ENCODE measurements around the gene C10orf105.

C10orf105 gene

GRCh38 chr10:71690094-71690720, 29.4 kb downstream of the C10orf105 start:
- no peaks in the 10 kb centered on the region for H3K36me3 ChIP-seq (ENCODE audit: insufficient read depth, insufficient read length, low read length)
- H3K4me3 ChIP-seq (ENCODE audit: insufficient read length, low read depth), result no peak overlapping the region
- peaks cover 2% of the 10 kb centered on the region for H3K4me1 ChIP-seq (ENCODE audit: insufficient read depth, insufficient read length)
- H3K27me3 ChIP-seq (ENCODE audit: insufficient read depth, insufficient read length), result no peaks in the 10 kb centered on the region
- TF ChIP-seq ZNF274 (IDR thresholded peaks at IDR 0.05; ENCODE audit: low read depth, low read length), result no peak
- TF ChIP-seq YY1 (IDR thresholded peaks at IDR 0.05; ENCODE audit: insufficient read depth, insufficient read length), result no peak
- TF ChIP-seq SUZ12 (IDR thresholded peaks at IDR 0.05; ENCODE audit: extremely low read depth, insufficient read depth, insufficient read length), result no peak
- H3K9ac ChIP-seq (ENCODE audit: insufficient read length, low read depth), result no peak overlapping the region
- DNase-seq (ENCODE audit: low read depth, low spot score), result no peak
- H3K9me3 ChIP-seq (ENCODE audit: insufficient read depth, low read length), result no peaks in the 10 kb centered on the region

GRCh38 chr10:71688256-71688655, 31.3 kb downstream of the C10orf105 start:
- H3K4me1 ChIP-seq (ENCODE audit: insufficient read depth, insufficient read length), result peaks cover 2% of the 10 kb centered on the region
- no peak overlapping the region for H3K9ac ChIP-seq (ENCODE audit: insufficient read length, low read depth)
- no peak for DNase-seq (ENCODE audit: low read depth, low spot score)
- TF ChIP-seq SUZ12 (IDR thresholded peaks at IDR 0.05; ENCODE audit: extremely low read depth, insufficient read depth, insufficient read length) (no peak), YY1 (IDR thresholded peaks at IDR 0.05; ENCODE audit: insufficient read depth, insufficient read length) (no peak), ZNF274 (IDR thresholded peaks at IDR 0.05; ENCODE audit: low read depth, low read length) (no peak)
- no peaks in the 10 kb centered on the region for H3K9me3 ChIP-seq (ENCODE audit: insufficient read depth, low read length)
- H3K4me3 ChIP-seq (ENCODE audit: insufficient read length, low read depth), result no peak overlapping the region
- H3K36me3 ChIP-seq (ENCODE audit: insufficient read depth, insufficient read length, low read length), result no peaks in the 10 kb centered on the region
- H3K27me3 ChIP-seq (ENCODE audit: insufficient read depth, insufficient read length), result no peaks in the 10 kb centered on the region

- TF ChIP-seq SUZ12 (IDR thresholded peaks at IDR 0.05; ENCODE audit: extremely low read depth, insufficient read depth, insufficient read length), result no peak
- TF ChIP-seq ZNF274 (IDR thresholded peaks at IDR 0.05; ENCODE audit: low read depth, low read length), result no peak
- no peak for TF ChIP-seq YY1 (IDR thresholded peaks at IDR 0.05; ENCODE audit: insufficient read depth, insufficient read length)
- H3K27me3 ChIP-seq (ENCODE audit: insufficient read depth, insufficient read length), result no peaks in the 10 kb centered on the region
Measured at GRCh38 chr10:71687480-71687879, 32.1 kb downstream of the C10orf105 start.

GRCh38 chr10:71687077-71687476, 32.5 kb downstream of the C10orf105 start:
- no peak overlapping the region for H3K9ac ChIP-seq (ENCODE audit: insufficient read length, low read depth)
- TF ChIP-seq YY1 (IDR thresholded peaks at IDR 0.05; ENCODE audit: insufficient read depth, insufficient read length), result no peak
- TF ChIP-seq SUZ12 (IDR thresholded peaks at IDR 0.05; ENCODE audit: extremely low read depth, insufficient read depth, insufficient read length), result no peak
- no peak for TF ChIP-seq ZNF274 (IDR thresholded peaks at IDR 0.05; ENCODE audit: low read depth, low read length)
- peaks cover 5% of the 10 kb centered on the region for H3K4me1 ChIP-seq (ENCODE audit: insufficient read depth, insufficient read length)
- H3K4me3 ChIP-seq (ENCODE audit: insufficient read length, low read depth), result no peak overlapping the region
- H3K36me3 ChIP-seq (ENCODE audit: insufficient read depth, insufficient read length, low read length), result no peaks in the 10 kb centered on the region
- no peaks in the 10 kb centered on the region for H3K9me3 ChIP-seq (ENCODE audit: insufficient read depth, low read length)
- H3K27me3 ChIP-seq (ENCODE audit: insufficient read depth, insufficient read length), result no peaks in the 10 kb centered on the region
- DNase-seq (ENCODE audit: low read depth, low spot score), result no peak

More at GRCh38 chr10:71687480-71687879, 32.1 kb downstream of the C10orf105 start:
- no peaks in the 10 kb centered on the region for H3K36me3 ChIP-seq (ENCODE audit: insufficient read depth, insufficient read length, low read length)
- no peak overlapping the region for H3K9ac ChIP-seq (ENCODE audit: insufficient read length, low read depth)
- DNase-seq (ENCODE audit: low read depth, low spot score), result no peak
- H3K4me1 ChIP-seq (ENCODE audit: insufficient read depth, insufficient read length), result peaks cover 3% of the 10 kb centered on the region
- H3K9me3 ChIP-seq (ENCODE audit: insufficient read depth, low read length), result no peaks in the 10 kb centered on the region
- H3K4me3 ChIP-seq (ENCODE audit: insufficient read length, low read depth), result no peak overlapping the region

GRCh38 chr10:71685554-71686232, 33.9 kb downstream of the C10orf105 start:
- TF ChIP-seq ZNF274 (IDR thresholded peaks at IDR 0.05; ENCODE audit: low read depth, low read length) (no peak), SUZ12 (IDR thresholded peaks at IDR 0.05; ENCODE audit: extremely low read depth, insufficient read depth, insufficient read length) (no peak), YY1 (IDR thresholded peaks at IDR 0.05; ENCODE audit: insufficient read depth, insufficient read length) (no peak)
- H3K9me3 ChIP-seq (ENCODE audit: insufficient read depth, low read length), result no peaks in the 10 kb centered on the region
- no peak overlapping the region for H3K9ac ChIP-seq (ENCODE audit: insufficient read length, low read depth)
- H3K4me3 ChIP-seq (ENCODE audit: insufficient read length, low read depth), result no peak overlapping the region
- DNase-seq (ENCODE audit: low read depth, low spot score), result no peak
- H3K36me3 ChIP-seq (ENCODE audit: insufficient read depth, insufficient read length, low read length), result no peaks in the 10 kb centered on the region
- no peaks in the 10 kb centered on the region for H3K27me3 ChIP-seq (ENCODE audit: insufficient read depth, insufficient read length)
- peaks cover 5% of the 10 kb centered on the region for H3K4me1 ChIP-seq (ENCODE audit: insufficient read depth, insufficient read length)

GRCh38 chr10:71684356-71685173, 35.0 kb downstream of the C10orf105 start:
- Histone ChIP-seq H3K9ac (ENCODE audit: insufficient read length, low read depth) (no peak overlapping the region), H3K9me3 (ENCODE audit: insufficient read depth, low read length) (no peaks in the 10 kb centered on the region), H3K4me3 (ENCODE audit: insufficient read length, low read depth) (no peak overlapping the region), H3K36me3 (ENCODE audit: insufficient read depth, insufficient read length, low read length) (no peaks in the 10 kb centered on the region), H3K4me1 (ENCODE audit: insufficient read depth, insufficient read length) (peaks cover 9% of the 10 kb centered on the region), H3K27me3 (ENCODE audit: insufficient read depth, insufficient read length) (no peaks in the 10 kb centered on the region)
- no peak for TF ChIP-seq ZNF274 (IDR thresholded peaks at IDR 0.05; ENCODE audit: low read depth, low read length)
- TF ChIP-seq SUZ12 (IDR thresholded peaks at IDR 0.05; ENCODE audit: extremely low read depth, insufficient read depth, insufficient read length), result no peak
- no peak for TF ChIP-seq YY1 (IDR thresholded peaks at IDR 0.05; ENCODE audit: insufficient read depth, insufficient read length)
- DNase-seq (ENCODE audit: low read depth, low spot score), result no peak

- H3K36me3 ChIP-seq (ENCODE audit: insufficient read depth, insufficient read length, low read length), result no peaks in the 10 kb centered on the region
- H3K4me1 ChIP-seq (ENCODE audit: insufficient read depth, insufficient read length), result peaks cover 9% of the 10 kb centered on the region
- no peak overlapping the region for H3K4me3 ChIP-seq (ENCODE audit: insufficient read length, low read depth)
- DNase-seq (ENCODE audit: low read depth, low spot score), result no peak
- no peaks in the 10 kb centered on the region for H3K27me3 ChIP-seq (ENCODE audit: insufficient read depth, insufficient read length)
- no peaks in the 10 kb centered on the region for H3K9me3 ChIP-seq (ENCODE audit: insufficient read depth, low read length)
- TF ChIP-seq ZNF274 (IDR thresholded peaks at IDR 0.05; ENCODE audit: low read depth, low read length) (no peak), SUZ12 (IDR thresholded peaks at IDR 0.05; ENCODE audit: extremely low read depth, insufficient read depth, insufficient read length) (no peak), YY1 (IDR thresholded peaks at IDR 0.05; ENCODE audit: insufficient read depth, insufficient read length) (no peak)
- H3K9ac ChIP-seq (ENCODE audit: insufficient read length, low read depth), result no peak overlapping the region
Measured at GRCh38 chr10:71683301-71683700, 36.3 kb downstream of the C10orf105 start.
